ENCODE results near the gene BTG3. TPM values are rescaled to one million over a fixed set of nuclear protein-coding genes. Genes with fewer than 3 reads are reported as not detected.

The BTG3 gene
- total and polyA plus RNA-seq, 2 donors (not counting 3 experiments of a cell fraction or from before 2014, with no cell fraction given), result 18.1 to 37.2 TPM

- Histone ChIP-seq H3K4me2 (ENCODE audit: insufficient read depth, low read length) (no peak overlapping the region), H3K9ac (replicated peaks; ENCODE audit: extremely low read depth, insufficient read depth, low read length) (no peak overlapping the region), H2AFZ (ENCODE audit: low read depth, low read length) (no peak overlapping the region), H3K27ac (ENCODE audit: insufficient read depth, low read depth, low read length) (no peak overlapping the region), H3K9me3 (replicated peaks; ENCODE audit: control insufficient read depth, insufficient read depth, low read length) (no peaks in the 10 kb centered on the region), H3K9me1 (replicated peaks; ENCODE audit: control insufficient read depth, extremely low read depth, insufficient read depth, low read length) (no peaks in the 10 kb centered on the region), H4K20me1 (replicated peaks; ENCODE audit: control insufficient read depth, extremely low read depth, insufficient read depth, low read length) (no peaks in the 10 kb centered on the region), H3K4me3 (replicated peaks in 1 of 3; ENCODE audit: insufficient read depth in 1 of 3, low read depth in 1 of 3, low read length in 3 of 3) (no peak overlapping the region), H3K4me1 (ENCODE audit: control insufficient read depth, extremely low read depth, insufficient read depth, low read length) (no peaks in the 10 kb centered on the region), H3K79me2 (ENCODE audit: control insufficient read depth, insufficient read depth, low read length) (no peaks in the 10 kb centered on the region), H3K36me3 (ENCODE audit: control insufficient read depth in 2 of 2, extremely low read depth in 1 of 2, insufficient read depth in 2 of 2, low read length in 2 of 2) (no peaks in the 10 kb centered on the region), H3K27me3 (ENCODE audit: control insufficient read depth in 2 of 2, insufficient read depth in 2 of 2, low read length in 2 of 2) (no peaks in the 10 kb centered on the region)
- FAIRE-seq (no peak), DNase-seq (ENCODE audit: low read depth, low spot score) (no peak)
- BruUV-seq (replicated peaks), result no TSS peak
- ChIA-PET CTCF (no interaction called here), POLR2A (no interaction called here)
- TF ChIP-seq CTCF (IDR thresholded peaks at IDR 0.05; ENCODE audit: extremely low read depth in 1 of 2, insufficient read depth in 1 of 2, low read depth in 1 of 2, low read length in 2 of 2) (no peak), POLR2AphosphoS5 (IDR thresholded peaks at IDR 0.05; ENCODE audit: insufficient read depth, low read depth, low read length) (no peak), FOS (IDR thresholded peaks at IDR 0.05; ENCODE audit: borderline replicate concordance, insufficient read depth, low read length) (no peak), POLR2A (IDR thresholded peaks at IDR 0.05; ENCODE audit: low read depth, low read length) (no peak), GATA2 (IDR thresholded peaks at IDR 0.05; ENCODE audit: insufficient read depth, insufficient read length, low read depth, low read length) (no peak), JUN (IDR thresholded peaks at IDR 0.05; ENCODE audit: borderline replicate concordance, insufficient read depth, insufficient read length, low read depth) (no peak), MAX (IDR thresholded peaks at IDR 0.05; ENCODE audit: insufficient read depth, insufficient read length) (no peak), MYC (IDR thresholded peaks at IDR 0.05; ENCODE audit: low read depth, low read length) (no peak), EZH2 (IDR thresholded peaks at IDR 0.05; ENCODE audit: borderline replicate concordance, low read depth, low read length, severe bottlenecking) (no peak)
- intact Hi-C loops (cut with micrococcal nuclease), result no loop called here
- dilution Hi-C loops (cut with MboI; ENCODE audit: extremely low pct_ligation_motif_present, low sequenced_read_pairs), result no loop called here
These were observed 31.5 kb upstream of the BTG3 start for GRCh38 chr21:17644186-17644585.

Data from endothelial cell of umbilical vein (primary cell).